ENCODE data around the gene REELD1. TPM values are rescaled to one million over a fixed set of nuclear protein-coding genes. Genes with fewer than 3 reads are reported as not detected.

Gene REELD1
- total and polyA plus RNA-seq, 12 donors = 0.12 to 1.4 (median 0.22) TPM; not detected in 6

- DNase-seq (no peak), ATAC-seq (no peak)
- Histone ChIP-seq H3K9me3 (no peaks in the 10 kb centered on the region), H3K36me3 (peaks cover 0 to 49% (median 3%) of the 10 kb centered on the region in 9 donors), H3K27me3 (no peaks in the 10 kb centered on the region), H3K27ac (no peak overlapping the region), H3K4me3 (no peak overlapping the region), H3K4me1 (peaks cover 8 to 46% (median 31%) of the 10 kb centered on the region in 9 donors)
- no peak for TF ChIP-seq CTCF (IDR thresholded peaks at IDR 0.05)
- intact Hi-C loops (cut with DNase I) = loop anchor here in 1 of 10 donors (10.0 kb wide), 1 partner anchor 228 kb away; no protein-coding TSS in a partner anchor
- 79 to 89% methylated on average over 3 of the region's 3 CpGs for WGBS, 2 donors
These were observed 31.9 kb upstream of the REELD1 start for GRCh38 chr4:146182443-146182842.

GRCh38 chr4:146183209-146183608 lies 31.1 kb upstream of the REELD1 start:
- Histone ChIP-seq H3K9me3 (no peaks in the 10 kb centered on the region), H3K4me1 (peaks cover 8 to 39% (median 23%) of the 10 kb centered on the region in 9 donors), H3K4me3 (no peak overlapping the region), H3K27me3 (no peaks in the 10 kb centered on the region), H3K36me3 (peaks cover 0 to 56% (median 3%) of the 10 kb centered on the region in 9 donors), H3K27ac (no peak overlapping the region)
- TF ChIP-seq CTCF (IDR thresholded peaks at IDR 0.05) = no peak
- 84 to 90% methylated on average over 2 of the region's 2 CpGs for WGBS, 2 donors
- no peak for ATAC-seq
- DNase-seq = no peak
- intact Hi-C loops (cut with DNase I) = loop anchor here in 1 of 10 donors (10.0 kb wide), 1 partner anchor 228 kb away; no protein-coding TSS in a partner anchor

- no peak for TF ChIP-seq CTCF (IDR thresholded peaks at IDR 0.05)
- H3K27ac ChIP-seq = no peak overlapping the region
- H3K36me3 ChIP-seq = peaks cover 0 to 85% (median 13%) of the 10 kb centered on the region in 9 donors
- no peak overlapping the region for H3K4me3 ChIP-seq
- H3K4me1 ChIP-seq = peaks cover 0 to 25% (median 2%) of the 10 kb centered on the region in 9 donors
- no peaks in the 10 kb centered on the region for H3K27me3 ChIP-seq
- DNase-seq = no peak
- 91 to 94% methylated on average over 4 of the region's 4 CpGs for WGBS, 2 donors
- H3K9me3 ChIP-seq = no peaks in the 10 kb centered on the region
- intact Hi-C loops (cut with DNase I) = loop anchor here in 1 of 10 donors (10.0 kb wide), 1 partner anchor 231 kb away; no protein-coding TSS in a partner anchor
- no peak for ATAC-seq
These were observed 28.3 kb upstream of the REELD1 start for GRCh38 chr4:146186041-146186440.

- peaks cover 0 to 29% (median 8%) of the 10 kb centered on the region in 9 donors for H3K4me1 ChIP-seq
- no peak overlapping the region for H3K4me3 ChIP-seq
- no peak for TF ChIP-seq CTCF (IDR thresholded peaks at IDR 0.05)
- peaks cover 0 to 90% (median 13%) of the 10 kb centered on the region in 9 donors for H3K36me3 ChIP-seq
- ATAC-seq (no peak), DNase-seq (no peak)
- H3K27me3 ChIP-seq = no peaks in the 10 kb centered on the region
- 71 to 78% methylated on average over 3 of the region's 3 CpGs for WGBS, 2 donors
- H3K9me3 ChIP-seq = no peaks in the 10 kb centered on the region
- no peak overlapping the region for H3K27ac ChIP-seq
- intact Hi-C loops (cut with DNase I) = loop anchor here in 1 of 10 donors (10.0 kb wide), 1 partner anchor 232 kb away; no protein-coding TSS in a partner anchor
These were observed 27.7 kb upstream of the REELD1 start for GRCh38 chr4:146186596-146186995.
